Upper lobe of right lung (tissue), 1 donor: ENCODE data around the gene ASB9. TPM values are rescaled to one million over a fixed set of nuclear protein-coding genes. Genes with fewer than 3 reads are reported as not detected.

Source experiments
- ATAC-seq: fragments of 200-7000 bp; cut with Tn5 transposase; one replicate; pipeline ENCODE4 v1.9.1; 2020; ENCODE audit warnings: mild to moderate bottlenecking, moderate library complexity
- DNase-seq: peaks from one replicate; pipeline ENCODE4 v3.0.0-alpha.2; 2020
- H3K27ac ChIP-seq: fragments of 200-600 bp; one replicate; pipeline ENCODE4 v1.8.0; 2022
- H3K27me3 ChIP-seq: fragments of 200-600 bp; one replicate; pipeline ENCODE4 v1.8.0; 2022; ENCODE audit warnings: mild to moderate bottlenecking
- H3K36me3 ChIP-seq: fragments of 200-600 bp; one replicate; pipeline ENCODE4 v1.8.0; 2022
- H3K4me1 ChIP-seq: fragments of 200-600 bp; one replicate; pipeline ENCODE4 v1.8.0; 2022
- H3K4me3 ChIP-seq: fragments of 200-600 bp; one replicate; pipeline ENCODE4 v1.8.0; 2022; ENCODE audit warnings: mild to moderate bottlenecking
- H3K9me3 ChIP-seq: fragments of 200-600 bp; one replicate; pipeline ENCODE4 v1.8.0; 2022
- intact Hi-C: fragments of 100-400 bp; cut with DNase I; formaldehyde crosslinking; loops from one replicate; pipeline ENCODE4 v1.11.0; 2022
- long read RNA-seq: library from polyadenylated mRNA; unstranded; transcript quantifications from one replicate; pipeline ENCODE4 v2.0.0, GENCODE V29; 2021
- total RNA-seq: library from RNA; stranded (reverse); fragmentation: NEBNext Ultra II Directional; extraction: Animal tissue kit (Norgen Biotek cat#: 25700); gene quantifications from one replicate; pipeline ENCODE4 v1.2.1, GENCODE V29; 2021
- TF ChIP-seq, protein P1 (sequence below): fragments of 200-600 bp; IDR thresholded peaks from one replicate; pipeline ENCODE4 v1.8.0; 2022; ENCODE audit warnings: antibody characterized with exemption
- donor health status: DM: no; HTN: yes; CAD: no; lungs with severe emphysema.

The ASB9 gene
- 4.4 TPM for total RNA-seq
- long read RNA-seq, partial matches to known transcripts, result 0 of 8 reads
- long read RNA-seq, other reads (novel, unspliced or antisense), result 5 of 8 reads

- ATAC-seq (peak; percentile 95), DNase-seq (peak; percentile 75)
- Histone ChIP-seq H3K27me3 (no peaks in the 10 kb centered on the region), H3K36me3 (no peaks in the 10 kb centered on the region), H3K27ac (peak within 1 kb of the TSS; percentile 51), H3K4me3 (peak within 1 kb of the TSS; percentile 16), H3K9me3 (no peaks in the 10 kb centered on the region), H3K4me1 (no peaks in the 10 kb centered on the region)
- intact Hi-C loops, result no loop called here
- TF ChIP-seq, protein P1, sequence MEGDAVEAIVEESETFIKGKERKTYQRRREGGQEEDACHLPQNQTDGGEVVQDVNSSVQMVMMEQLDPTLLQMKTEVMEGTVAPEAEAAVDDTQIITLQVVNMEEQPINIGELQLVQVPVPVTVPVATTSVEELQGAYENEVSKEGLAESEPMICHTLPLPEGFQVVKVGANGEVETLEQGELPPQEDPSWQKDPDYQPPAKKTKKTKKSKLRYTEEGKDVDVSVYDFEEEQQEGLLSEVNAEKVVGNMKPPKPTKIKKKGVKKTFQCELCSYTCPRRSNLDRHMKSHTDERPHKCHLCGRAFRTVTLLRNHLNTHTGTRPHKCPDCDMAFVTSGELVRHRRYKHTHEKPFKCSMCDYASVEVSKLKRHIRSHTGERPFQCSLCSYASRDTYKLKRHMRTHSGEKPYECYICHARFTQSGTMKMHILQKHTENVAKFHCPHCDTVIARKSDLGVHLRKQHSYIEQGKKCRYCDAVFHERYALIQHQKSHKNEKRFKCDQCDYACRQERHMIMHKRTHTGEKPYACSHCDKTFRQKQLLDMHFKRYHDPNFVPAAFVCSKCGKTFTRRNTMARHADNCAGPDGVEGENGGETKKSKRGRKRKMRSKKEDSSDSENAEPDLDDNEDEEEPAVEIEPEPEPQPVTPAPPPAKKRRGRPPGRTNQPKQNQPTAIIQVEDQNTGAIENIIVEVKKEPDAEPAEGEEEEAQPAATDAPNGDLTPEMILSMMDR, result no peak
Measured at GRCh38 chrX:15269618-15270521, at the start of gene ASB9. Gene ASB9 (minus strand): TSS chrX:15270083. CDS start chrX:15269874, 209 bp downstream.

DNA sequence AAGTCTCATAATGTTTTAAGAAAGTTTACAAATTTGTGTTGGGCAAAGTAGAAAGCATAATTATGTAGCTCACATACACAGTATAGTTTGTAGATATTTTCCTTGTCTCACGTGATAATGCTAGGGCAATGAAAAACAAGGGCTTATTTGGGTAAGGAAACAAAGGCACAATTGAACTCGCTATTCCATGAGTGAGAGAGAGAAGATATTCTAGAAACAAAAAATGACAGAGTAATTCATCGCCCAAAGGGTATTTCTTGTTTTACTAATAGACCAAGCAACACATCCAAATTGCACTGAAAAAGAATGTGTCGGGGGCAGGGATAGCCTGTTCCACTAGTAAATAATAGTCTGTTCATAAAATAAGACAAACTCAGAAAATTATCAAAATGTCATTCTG is 49.2 kb upstream of the ASB9 start:
- intact Hi-C loops, result no loop called here
- DNase-seq, result no peak
- TF ChIP-seq, protein P1, result no peak
- no peaks in the 10 kb centered on the region for H3K4me1 ChIP-seq
- no peak overlapping the region for H3K27ac ChIP-seq
- H3K27me3 ChIP-seq, result no peaks in the 10 kb centered on the region
- ATAC-seq, result no peak
- no peak overlapping the region for H3K4me3 ChIP-seq
- no peaks in the 10 kb centered on the region for H3K9me3 ChIP-seq
- H3K36me3 ChIP-seq, result peaks cover 24% of the 10 kb centered on the region

GRCh38 chrX:15315509-15315908 is 45.6 kb upstream of the ASB9 start, which contains the start of gene ASB11:
Gene ASB11 (minus strand): TSS chrX:15315640. CDS start chrX:15315605, 35 bp downstream.
- ATAC-seq (no peak), DNase-seq (no peak)
- Histone ChIP-seq H3K27me3 (no peaks in the 10 kb centered on the region), H3K27ac (no peak within 1 kb of the TSS), H3K4me3 (no peak within 1 kb of the TSS), H3K36me3 (peaks cover 9% of the 10 kb centered on the region), H3K9me3 (no peaks in the 10 kb centered on the region), H3K4me1 (no peaks in the 10 kb centered on the region)
- TF ChIP-seq, protein P1, result no peak
- intact Hi-C loops, result no loop called here

- Histone ChIP-seq H3K4me1 (no peaks in the 10 kb centered on the region), H3K4me3 (no peak overlapping the region), H3K27me3 (no peaks in the 10 kb centered on the region), H3K9me3 (no peaks in the 10 kb centered on the region), H3K36me3 (no peaks in the 10 kb centered on the region), H3K27ac (no peak overlapping the region)
- intact Hi-C loops, result no loop called here
- no peak for DNase-seq
- ATAC-seq, result no peak
- TF ChIP-seq, protein P1, result no peak
Measured at GRCh38 chrX:15314472-15314871, 44.6 kb upstream of the ASB9 start.

DNA sequence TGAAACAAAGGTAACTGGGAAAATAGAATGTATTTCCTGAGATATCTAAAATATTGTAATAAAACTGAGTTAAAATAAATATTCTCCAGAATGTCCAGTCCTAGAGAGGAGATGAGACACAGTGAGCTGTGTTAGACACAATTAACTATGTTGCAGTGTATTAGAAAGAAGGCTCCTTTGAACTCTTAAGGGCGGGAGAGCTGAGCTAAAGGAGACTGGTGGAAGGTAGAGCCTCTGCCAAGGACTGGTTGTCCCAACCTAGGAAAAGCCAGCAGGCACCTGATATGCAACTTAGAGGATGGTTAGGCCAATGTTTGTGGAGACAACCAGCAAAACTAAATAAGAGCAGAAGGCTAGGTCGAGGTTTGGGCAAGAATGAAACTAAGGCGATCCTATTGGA is 41.2 kb upstream of the ASB9 start:
- intact Hi-C loops, result no loop called here
- TF ChIP-seq, protein P1, result no peak
- no peak for DNase-seq
- Histone ChIP-seq H3K27ac (peak overlapping the region; percentile 55), H3K36me3 (no peaks in the 10 kb centered on the region), H3K9me3 (no peaks in the 10 kb centered on the region), H3K27me3 (no peaks in the 10 kb centered on the region), H3K4me1 (no peaks in the 10 kb centered on the region), H3K4me3 (no peak overlapping the region)
- ATAC-seq, result no peak
